GM21529 (cell line): ENCODE data around the gene ARID3B.
"Not testable (repeated sequence)": the region's sequence is repeated elsewhere in the genome, so short reads cannot be mapped to it uniquely, and the experiment has no call there.

Experiments used
- ATAC-seq: cut with Tn5 transposase; IDR thresholded peaks from one replicate; pipeline ENCODE4 v1.9.1; 2021; ENCODE audit not compliant: unreplicated experiment

The ARID3B gene

DNA sequence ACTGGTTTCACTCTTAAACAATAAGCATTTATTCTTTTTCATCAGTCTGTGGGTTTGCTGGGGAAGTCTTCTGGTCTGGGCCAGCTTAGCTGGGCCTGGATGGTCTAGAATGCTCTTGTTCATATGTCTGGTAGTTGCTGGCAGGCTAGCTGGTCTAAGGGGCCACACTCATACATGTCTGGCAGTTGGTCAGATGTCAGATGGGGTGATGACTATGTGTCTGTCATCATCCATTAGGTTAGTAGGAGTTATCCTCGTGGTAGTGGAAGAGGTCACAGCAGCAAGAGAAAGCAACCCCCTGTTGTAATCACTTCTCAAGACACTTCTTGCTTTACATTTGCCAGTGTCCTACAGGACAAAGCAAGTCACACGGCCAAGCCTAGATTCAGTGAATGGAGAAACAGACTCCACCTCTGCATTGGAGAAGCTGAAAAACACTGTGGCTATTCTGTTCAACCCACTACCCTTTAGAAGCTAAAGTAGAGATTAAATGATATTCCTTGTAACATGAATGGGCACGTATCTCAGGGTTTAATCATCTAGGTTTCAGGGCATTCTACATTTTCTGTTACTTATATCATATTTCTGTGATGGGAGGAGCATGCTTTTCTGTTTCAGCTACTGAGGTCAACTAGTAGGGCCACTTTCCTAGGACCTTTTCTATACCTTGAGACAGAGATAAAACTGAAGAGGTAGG, 5.5 kb upstream of the ARID3B start:
- no peak for ATAC-seq

DNA sequence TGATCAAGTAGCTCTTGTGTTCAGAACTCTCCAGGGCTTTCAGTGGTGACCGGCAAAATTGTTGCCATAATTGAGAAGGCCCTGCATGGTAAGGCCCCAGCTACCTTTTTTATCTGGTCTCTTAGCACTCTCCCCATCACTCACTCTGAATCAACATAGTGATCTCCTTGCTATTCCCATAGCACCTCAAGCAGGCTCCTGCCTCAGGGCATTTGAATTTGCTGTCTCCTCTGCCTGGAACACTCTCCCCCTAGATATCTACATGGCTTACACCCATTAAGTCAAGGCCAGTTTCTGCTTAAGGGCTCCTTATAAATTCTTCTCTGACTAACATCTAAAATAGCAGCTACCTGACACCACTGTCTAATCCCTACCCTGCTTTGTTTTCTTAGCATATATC, 3.3 kb upstream of the ARID3B start:
- ATAC-seq = no peak

DNA sequence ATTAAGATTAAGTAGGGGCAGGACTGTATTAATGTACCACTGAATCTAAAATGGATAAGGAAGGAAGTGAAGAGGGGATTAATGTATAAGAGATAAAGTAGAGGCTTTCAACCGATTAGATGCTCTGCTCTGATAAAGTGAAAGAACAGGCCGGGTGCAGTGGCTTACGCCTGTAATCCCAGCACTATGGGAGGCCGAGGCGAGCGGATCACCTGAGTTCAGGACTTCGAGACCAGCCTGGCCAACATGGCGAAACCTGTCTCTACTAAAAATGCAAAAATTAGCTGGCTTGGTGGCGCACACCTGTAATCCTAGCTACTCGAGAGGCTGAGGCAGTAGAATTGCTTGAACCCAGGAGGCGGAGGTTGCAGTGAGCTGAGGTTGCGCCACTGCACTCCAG, 1.5 kb upstream of the ARID3B start:
- not testable (repeated sequence) for ATAC-seq

DNA sequence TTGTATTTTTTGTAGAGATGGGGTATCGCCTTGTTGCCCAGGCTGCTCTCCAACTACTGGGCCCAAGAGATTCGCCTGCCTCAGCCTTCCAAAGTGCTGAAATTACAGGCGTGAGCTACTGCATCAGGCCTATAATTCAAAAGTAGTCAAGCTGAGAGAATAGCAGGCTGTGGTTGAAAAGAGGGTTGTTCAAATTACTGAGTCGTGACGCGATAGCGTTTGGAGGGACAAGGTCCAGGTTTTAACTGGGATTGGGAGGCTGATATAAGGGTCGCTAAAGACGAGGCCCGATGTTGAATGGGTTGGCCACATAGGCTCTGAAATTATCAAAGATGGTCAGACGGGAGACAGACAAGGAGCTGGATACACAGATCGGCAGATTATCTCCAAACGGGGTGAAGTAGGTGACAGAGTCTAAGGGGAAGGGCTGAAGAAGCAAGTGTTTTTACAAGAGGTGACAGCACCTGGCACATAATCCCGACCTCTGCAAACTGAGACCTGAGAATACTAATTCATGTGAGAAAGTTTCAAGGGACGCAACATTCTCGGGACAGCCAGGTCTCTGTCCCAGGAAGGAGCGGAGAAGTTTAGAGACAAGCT, 759 bp upstream of the ARID3B start:
- ATAC-seq = no peak

DNA sequence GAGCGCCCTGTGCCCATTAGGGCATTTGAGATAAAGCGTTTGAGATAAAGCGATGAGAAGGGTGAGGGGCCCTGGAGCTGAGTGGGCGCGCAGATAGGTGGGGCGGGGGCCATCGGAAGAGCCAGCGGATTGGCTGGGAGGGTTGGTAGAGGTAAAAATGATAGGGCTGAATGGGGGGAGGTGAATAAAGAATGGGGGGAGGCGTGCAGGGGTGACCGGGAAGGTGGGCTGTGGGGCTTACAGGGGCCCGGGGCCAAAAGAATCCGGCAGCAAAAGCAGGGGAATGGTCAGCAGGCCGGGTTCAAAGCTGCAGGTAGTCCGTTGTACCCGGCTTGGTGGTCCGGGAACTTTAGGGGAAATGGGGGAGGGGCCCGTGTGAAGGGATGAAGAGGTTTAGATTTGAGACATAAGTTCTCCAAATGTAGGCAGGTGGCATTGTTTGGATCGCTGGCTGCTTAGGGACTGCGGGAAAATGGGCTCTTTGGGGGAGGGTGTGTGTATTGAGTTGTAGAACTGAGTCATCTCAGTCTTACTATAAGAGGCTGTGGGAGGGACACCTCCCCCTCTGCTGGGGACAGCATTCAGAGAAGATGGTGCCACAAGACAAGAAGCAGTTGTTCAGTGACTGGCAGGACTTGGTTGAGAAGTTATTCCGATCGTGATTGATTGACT, 610 bp downstream of the ARID3B start:
- ATAC-seq = peak; percentile 41

DNA sequence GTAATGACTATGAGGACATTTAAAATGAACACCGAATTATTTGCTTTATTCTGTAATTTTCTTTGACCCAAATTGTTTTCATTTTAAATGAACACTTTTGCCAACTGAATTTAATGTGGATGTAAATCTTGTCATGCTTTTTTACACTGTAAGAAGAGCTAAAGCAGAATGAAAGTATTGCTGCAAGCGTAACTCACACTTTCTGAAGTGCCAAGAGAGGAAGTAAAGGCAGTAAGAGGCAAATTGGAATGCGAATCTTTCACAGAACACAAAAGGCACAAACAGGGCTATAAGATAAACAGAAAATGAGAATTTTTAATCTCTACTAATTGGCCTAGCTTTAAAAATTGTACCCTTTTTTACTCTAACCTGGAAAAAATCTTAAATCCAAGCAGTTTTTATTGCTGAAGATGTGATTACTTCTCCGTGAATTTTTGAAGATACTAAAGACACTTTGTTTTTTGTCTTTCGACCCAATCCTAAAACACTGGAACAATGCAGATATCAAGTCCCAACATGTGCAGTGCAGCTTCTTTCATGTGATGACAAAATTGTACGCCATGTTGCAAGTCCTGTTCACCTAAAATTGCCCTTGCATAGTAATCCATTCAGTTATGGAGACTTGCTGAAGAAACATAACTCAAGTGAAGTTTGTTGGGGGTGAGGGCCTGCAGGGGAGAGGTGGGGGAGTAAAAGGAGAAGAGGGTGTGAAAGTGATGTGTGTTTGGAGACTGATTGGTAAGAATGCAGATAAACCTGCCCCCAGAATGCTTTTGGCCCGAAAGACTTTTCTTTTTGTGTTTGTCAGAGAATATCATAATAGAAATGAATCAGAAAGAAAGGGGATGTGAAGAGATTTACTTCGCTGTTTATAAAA, 1.4 kb downstream of the ARID3B start:
- ATAC-seq = no peak

DNA sequence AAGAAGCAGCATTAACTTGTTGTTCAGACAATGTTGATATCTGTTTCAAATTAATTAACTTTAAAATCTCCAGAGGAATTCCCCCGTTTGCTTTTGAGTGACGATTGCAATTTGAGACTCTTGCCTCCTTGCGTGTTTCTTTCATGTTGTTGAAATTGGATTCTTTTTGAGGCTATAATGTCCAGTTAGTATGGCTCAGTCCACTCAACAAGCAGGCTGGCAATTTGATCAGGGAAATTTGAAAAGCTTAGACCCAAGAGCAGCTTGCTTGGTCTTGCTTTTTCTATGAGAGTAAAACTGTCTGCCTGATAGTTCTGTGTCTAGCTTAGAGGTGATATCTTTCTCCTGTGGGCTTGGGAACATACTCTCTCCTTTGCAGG, 2.0 kb downstream of the ARID3B start:
- no peak for ATAC-seq

DNA sequence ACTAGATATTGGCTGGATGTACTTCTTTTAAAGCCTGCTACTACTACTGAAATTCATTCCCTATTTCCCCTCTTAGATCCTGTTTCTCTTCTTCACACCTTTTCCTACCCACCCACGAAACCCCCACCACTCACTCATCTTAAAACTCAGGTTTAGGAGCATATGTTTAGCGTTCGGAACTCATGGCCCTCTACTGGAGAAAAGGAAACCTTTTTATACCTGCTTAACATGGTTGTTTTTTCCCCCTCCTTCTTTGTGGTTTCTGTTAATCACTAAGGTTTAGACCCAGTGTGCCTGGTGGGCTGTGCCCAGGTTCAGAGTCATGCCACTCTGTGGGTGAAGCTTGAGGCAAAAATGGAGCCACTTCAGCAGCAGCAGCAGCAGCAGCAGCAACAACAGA, 2.6 kb downstream of the ARID3B start:
- no peak for ATAC-seq

DNA sequence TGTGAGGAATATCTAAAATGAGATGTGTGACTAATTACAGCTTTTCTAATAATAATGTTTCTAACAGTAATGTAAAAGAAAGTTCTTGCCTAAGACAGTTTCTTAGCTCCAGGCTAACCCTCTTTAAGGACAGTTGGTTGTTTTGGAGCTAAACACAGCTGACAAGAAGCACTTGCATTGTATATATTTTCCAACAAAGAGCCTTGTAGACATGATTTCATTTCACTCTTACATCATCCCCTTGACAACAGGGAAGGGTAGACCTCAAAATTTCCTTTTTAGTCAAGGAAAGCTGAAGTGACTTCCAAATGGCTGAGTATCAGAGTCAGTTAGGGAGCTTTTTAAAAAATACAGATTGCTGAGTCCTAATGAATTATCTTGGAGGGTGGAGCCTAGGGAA, 4.1 kb downstream of the ARID3B start:
- no peak for ATAC-seq

DNA sequence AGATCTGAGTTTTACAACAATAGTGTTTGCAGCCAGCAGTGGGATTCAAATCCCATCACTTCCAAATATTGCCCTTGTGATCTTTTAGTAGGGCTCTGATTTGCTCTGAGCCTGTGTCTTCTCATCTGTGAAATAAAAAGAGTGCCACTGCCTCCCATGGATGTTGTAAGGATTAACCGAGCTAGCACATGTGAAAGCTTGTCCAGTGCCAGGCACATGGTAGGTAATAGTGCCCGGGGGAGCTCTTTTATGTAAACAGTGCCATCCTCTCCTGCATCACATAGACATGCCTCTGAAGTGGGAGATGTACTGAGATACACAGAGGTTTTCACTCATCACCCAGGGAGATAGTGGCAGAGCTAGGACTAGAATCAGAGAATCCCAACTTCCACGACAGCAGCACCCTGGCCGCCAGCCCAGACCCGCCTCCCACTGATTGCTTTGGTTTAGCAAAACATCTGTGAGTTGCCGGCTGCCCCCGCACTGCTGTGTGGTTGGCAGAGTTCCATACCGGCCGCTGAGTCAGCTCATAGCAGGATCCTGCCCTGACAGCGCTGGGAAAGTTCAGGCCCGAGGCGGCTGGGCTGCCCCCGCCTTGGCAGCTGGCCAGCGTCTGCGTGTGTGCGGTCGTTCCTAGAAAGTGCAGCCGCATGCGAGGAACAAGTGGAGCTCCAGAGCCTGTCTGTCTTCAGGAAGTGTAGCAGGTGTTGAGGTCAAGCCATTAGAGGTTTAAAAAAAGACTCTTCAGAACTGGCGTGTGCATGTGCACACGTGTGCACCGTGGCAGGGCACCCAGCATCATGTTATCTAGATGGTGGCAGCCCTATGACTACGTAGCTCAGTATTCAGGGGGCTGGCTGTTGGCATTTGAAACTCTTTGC, 5.0 kb downstream of the ARID3B start:
- peak; percentile 59 for ATAC-seq

DNA sequence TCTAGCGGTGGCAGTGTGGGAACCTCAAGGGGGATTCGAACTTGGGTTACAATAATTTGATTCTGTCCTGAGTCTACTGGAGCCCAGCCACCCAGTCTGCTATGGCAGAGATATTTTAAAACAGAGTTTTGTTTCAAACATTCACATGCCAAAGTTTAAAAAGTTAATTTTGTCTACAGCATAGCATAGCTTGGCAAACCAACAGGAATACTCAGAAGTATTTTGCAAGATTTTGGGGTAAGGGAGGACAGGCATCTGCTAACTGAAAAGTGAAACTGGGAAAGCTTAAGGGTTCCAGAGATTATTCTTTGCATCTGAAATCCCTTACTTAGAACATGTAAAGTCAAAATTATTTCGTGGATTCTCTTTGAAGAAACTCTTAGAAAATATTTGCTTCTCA, 6.6 kb downstream of the ARID3B start:
- ATAC-seq = no peak

DNA sequence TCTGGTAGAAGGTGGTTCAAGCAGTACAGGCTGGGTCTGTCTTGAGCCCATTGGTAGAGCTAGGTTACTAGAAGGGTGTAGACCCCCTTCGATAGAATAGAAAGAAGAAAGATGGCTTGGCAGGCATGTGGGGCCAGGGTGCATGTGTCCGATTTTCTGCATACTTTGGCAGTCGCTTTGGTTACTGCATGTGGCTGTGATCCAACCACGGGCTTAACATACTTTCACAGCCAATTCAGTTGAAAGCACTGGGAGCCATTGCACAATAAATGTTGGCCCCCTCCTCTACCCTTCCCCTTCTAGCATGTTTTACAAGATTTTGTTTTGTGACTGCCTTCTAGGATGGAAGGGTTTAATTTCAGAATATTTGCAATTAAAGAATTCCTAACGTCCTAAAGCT, 7.2 kb downstream of the ARID3B start:
- no peak for ATAC-seq

DNA sequence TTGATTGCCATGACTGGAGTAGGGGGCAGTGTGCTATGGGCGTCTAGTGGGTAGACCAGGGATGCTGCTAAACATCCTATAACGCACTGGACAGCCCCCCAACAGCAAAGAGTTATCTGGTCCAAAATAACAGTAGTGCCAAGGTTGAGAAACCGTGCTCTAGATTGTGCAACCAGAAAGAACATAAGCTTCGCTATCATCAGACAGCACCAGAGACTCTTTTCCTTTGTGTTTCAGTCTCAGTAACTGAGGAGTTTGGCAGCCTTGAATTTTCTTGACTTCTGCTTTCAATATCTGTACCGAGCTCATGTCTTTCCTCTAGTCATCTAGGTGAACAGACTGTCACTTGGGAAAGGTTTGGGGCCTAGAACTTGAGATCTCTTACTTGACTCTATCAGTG, 8.8 kb downstream of the ARID3B start:
- no peak for ATAC-seq

DNA sequence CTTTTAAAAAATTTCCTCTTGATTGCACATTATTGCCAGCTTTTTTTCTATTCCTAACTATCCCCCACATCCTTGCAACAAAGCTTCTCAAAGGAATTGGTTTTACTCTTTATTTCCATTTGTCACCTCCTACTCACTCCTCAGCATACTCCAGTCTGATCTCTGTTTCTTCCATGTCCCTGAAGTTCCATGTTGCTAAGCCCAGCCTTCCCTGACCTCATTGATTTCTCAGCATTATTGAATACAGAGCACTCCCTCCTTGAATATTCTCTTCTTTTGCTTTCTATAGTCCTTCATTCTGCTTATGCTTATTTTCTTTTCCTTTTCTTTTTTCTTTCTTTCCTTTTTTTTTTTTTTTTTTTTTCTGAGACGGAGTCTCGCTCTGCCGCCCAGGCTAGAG, 10.7 kb downstream of the ARID3B start:
- no peak for ATAC-seq

DNA sequence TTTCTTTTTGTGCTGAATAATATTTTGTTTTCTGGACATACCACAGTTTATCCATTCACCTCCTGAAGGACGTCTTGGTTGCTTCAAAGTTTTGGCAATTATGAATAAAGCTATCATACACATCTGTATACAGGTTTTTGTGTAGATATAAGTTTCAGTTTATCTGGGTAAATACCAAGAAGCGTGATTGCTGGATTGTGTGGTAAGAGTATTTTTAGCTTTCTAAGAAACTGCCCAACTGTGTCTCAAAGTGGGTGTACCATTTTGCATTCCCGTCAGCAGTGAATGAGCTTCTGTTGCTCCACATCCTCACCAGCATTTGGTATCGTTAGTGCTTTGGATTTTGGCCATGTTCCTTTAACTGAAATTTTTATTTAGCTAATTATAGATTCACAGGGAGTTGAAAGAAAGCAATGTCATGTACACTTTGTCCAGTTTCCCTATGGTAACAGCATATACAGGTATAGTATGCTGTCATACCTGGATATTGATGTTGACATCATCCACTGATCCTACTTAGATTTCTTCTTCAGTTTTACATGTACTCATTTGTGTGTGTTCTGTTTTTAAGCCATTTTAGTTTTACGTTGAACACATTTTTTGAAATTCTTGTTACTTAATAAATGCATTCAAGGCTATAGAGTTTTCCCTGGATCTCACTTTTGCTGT, 11.9 kb downstream of the ARID3B start:
- no peak for ATAC-seq

DNA sequence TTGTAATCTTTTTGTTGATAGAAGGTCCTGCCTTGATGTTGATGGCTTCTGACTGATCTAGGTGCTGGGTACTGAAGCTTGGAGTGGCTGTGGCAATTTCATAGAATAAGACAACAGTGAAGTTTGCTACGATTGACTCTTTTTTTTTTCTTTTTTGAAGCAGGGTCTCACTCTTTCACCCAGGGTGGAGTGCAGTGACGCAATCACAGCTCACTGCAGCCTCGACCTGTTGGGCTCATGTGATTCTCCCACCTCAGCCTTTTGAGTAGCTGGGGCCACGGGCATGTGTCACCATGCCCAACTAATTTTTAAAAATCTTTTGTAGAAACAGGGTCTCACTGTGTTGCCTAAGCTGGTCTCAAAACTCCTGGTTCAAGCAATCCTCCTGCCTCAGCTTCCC, 14.2 kb downstream of the ARID3B start:
- no peak for ATAC-seq

DNA sequence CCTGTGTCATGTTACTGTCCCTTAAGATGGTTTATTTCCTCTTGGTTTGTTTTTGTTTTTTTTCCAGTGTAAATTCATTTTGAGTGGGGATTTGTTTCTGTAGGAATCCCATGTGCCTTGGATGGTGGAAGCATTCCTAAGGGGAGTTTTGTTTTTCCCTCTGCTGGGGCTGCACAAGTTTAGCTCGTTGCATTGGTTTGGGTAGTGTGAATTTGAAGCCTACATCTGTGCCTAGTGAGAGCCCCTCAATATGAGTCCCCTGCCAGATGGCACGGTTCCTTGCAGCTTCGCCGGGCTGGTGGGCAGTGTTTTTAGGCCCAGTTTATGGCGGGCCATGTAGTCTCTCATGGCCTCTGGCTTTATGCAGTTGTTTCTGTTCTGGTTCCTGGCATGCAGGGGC, 17.7 kb downstream of the ARID3B start:
- ATAC-seq = no peak

DNA sequence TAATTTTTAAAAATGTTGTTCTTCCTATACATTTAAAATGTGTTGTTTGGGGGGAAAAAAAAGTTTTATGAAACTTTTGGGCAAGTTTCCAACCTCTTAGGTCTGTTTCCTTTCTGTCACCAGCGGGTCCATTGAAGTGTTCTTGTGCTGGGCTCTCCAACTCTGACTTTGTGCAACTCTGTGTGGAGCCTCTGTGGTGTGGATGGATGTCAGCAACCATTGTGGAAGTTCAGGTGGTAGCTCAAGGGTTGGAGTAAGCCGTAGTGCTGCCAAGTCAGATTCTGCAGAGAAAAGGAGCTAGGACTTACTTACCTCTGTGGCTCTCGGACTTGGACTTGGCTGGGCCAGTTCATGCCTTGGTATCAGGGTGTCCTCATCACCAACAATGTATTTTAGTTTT, 22.4 kb downstream of the ARID3B start:
- no peak for ATAC-seq

DNA sequence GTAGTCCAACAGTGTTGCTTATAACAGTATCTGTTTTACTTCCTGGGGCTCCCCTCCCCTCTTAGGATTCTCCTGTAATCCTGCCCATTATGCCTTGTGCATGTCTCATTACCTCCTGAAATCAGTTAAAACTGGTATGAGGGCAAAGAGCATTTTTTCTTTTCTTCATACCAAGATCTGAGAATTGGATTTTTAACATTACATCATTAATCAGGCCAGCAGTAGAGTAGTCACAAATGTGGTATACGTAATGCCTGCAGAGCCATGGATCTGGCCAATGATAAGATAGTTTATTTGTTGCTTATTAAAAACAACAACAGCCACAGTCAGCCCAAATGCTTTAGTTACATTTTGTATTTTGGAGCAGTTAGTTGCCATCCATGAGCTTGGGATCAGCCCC, 23.2 kb downstream of the ARID3B start:
- no peak for ATAC-seq
